ENCODE results near the gene PRKCE. TPM values are rescaled to one million over a fixed set of nuclear protein-coding genes. Genes with fewer than 3 reads are reported as not detected.

The PRKCE gene
- total RNA-seq, 1 experiment from 2014 or later, result 1.3 TPM

GRCh38 chr2:45753381-45753780 is 101.9 kb downstream of the PRKCE start:
- no peaks in the 10 kb centered on the region for H3K79me1 ChIP-seq (ENCODE audit: insufficient read depth, low read depth, low read length, poor library complexity, severe bottlenecking)
- no peaks in the 10 kb centered on the region for H3K9me3 Mint-ChIP-seq
- no peak overlapping the region for H3K23ac ChIP-seq (ENCODE audit: insufficient read length, low read depth, low read length)
- no peaks in the 10 kb centered on the region for H4K20me1 ChIP-seq (ENCODE audit: control insufficient read depth, insufficient read depth, insufficient read length)
- H3K27ac Mint-ChIP-seq, result no peak overlapping the region
- no peak for TF ChIP-seq CTCF (conservative IDR thresholded peaks at IDR 0.05)
- no peak overlapping the region for H3K4ac ChIP-seq (ENCODE audit: low read depth, low read length)
- peaks cover 7 to 8% of the 10 kb centered on the region in 2 experiments for H3K4me1 Mint-ChIP-seq
- no peak overlapping the region for H2BK20ac ChIP-seq (ENCODE audit: low read depth, low read length, poor library complexity, severe bottlenecking)
- no peak overlapping the region for H3K9ac ChIP-seq (ENCODE audit: extremely low read depth, insufficient read length, low read length)
- no peak overlapping the region for H2AFZ ChIP-seq (ENCODE audit: low read length)
- no peak overlapping the region for H3K56ac ChIP-seq (ENCODE audit: insufficient read length, low read depth, low read length)
- no peak overlapping the region for H2BK12ac ChIP-seq (ENCODE audit: insufficient read length, low read depth, low read length)
- no peak overlapping the region for H4K91ac ChIP-seq (ENCODE audit: insufficient read length, low read depth, low read length)
- peaks cover 2% of the 10 kb centered on the region for H3K27me3 Mint-ChIP-seq (ENCODE audit: low read depth)
- H3K4me1 ChIP-seq (ENCODE audit: insufficient read depth, low read length), result no peaks in the 10 kb centered on the region
- H2AK5ac ChIP-seq (ENCODE audit: insufficient read length, low read length), result no peak overlapping the region
- H2BK5ac ChIP-seq (ENCODE audit: insufficient read length, low read length), result no peak overlapping the region
- H3K4me3 Mint-ChIP-seq, result no peak overlapping the region
- no peak overlapping the region for H2BK120ac ChIP-seq (ENCODE audit: low read depth, low read length, poor library complexity, severe bottlenecking)
- no peak overlapping the region for H3T11ph ChIP-seq (ENCODE audit: low read length)
- no peaks in the 10 kb centered on the region for H3K9me3 ChIP-seq (ENCODE audit: control insufficient read depth, low read depth, low read length)
- WGBS (ENCODE audit: extremely low coverage, insufficient read length, low lambda C conversion rate), result no CpG with 5 or more reads among the region's 4 CpGs
- no peaks in the 10 kb centered on the region for H3K36me3 Mint-ChIP-seq (ENCODE audit: insufficient read depth in 1 of 3, low read depth in 3 of 3)
- no peaks in the 10 kb centered on the region for H3K79me2 ChIP-seq (ENCODE audit: insufficient read depth, low read length)
- no peak for DNase-seq
- no peaks in the 10 kb centered on the region for H3K27me3 ChIP-seq (ENCODE audit: insufficient read depth, low read length)
- H3K4me2 ChIP-seq (ENCODE audit: insufficient read depth, insufficient read length, low read length), result no peak overlapping the region
- no peak overlapping the region for H3K14ac ChIP-seq (ENCODE audit: insufficient read depth, low read length)
- H4K8ac ChIP-seq (replicated peaks; ENCODE audit: insufficient read length, low read depth, low read length), result no peak overlapping the region
- H3K18ac ChIP-seq (ENCODE audit: insufficient read length, low read depth, low read length), result no peak overlapping the region
- no peaks in the 10 kb centered on the region for H3K23me2 ChIP-seq (ENCODE audit: insufficient read length, low read depth, low read length, poor library complexity, severe bottlenecking)
- H4K5ac ChIP-seq (ENCODE audit: insufficient read length, low read depth, low read length), result no peak overlapping the region
- H2BK15ac ChIP-seq (ENCODE audit: low read depth, low read length), result no peak overlapping the region
- no peak overlapping the region for H3K27ac ChIP-seq (ENCODE audit: insufficient read length, low read depth, low read length)
